Spleen (tissue), 11 donors: ENCODE measurements around the gene PROM2. TPM values are rescaled to one million over a fixed set of nuclear protein-coding genes. Genes with fewer than 3 reads are reported as not detected.

ENCODE experiments used
- DNase-seq: peaks from one replicate; pipeline ENCODE4 v3.0.0-alpha.2; 2020
- H3K27ac ChIP-seq, 8 donors: fragments of 200-600 bp; sonication (generic) in 7 of 8; 1 replicate in 4 of 8; 2 replicates in 4 of 8; pipeline versions ENCODE4 v1.5.0 to v1.8.0; 2016 to 2021; ENCODE audit warnings: inconsistent platforms in 4 of 8, mild to moderate bottlenecking in 4 of 8, moderate library complexity in 1 of 8
- H3K27me3 ChIP-seq, 7 donors: fragments of 200-600 bp; sonication (generic) in 6 of 7; replicated peaks in 1 of 7; 1 replicate in 4 of 7; 2 replicates in 3 of 7; pipeline versions ENCODE4 v1.5.0 to v1.8.0; 2016 to 2021; ENCODE audit warnings: inconsistent platforms in 3 of 7, mild to moderate bottlenecking in 1 of 7
- H3K36me3 ChIP-seq, 6 donors: fragments of 200-600 bp; sonication (generic) in 5 of 6; 1 replicate in 4 of 6; 2 replicates in 2 of 6; pipeline versions ENCODE4 v1.5.0 to v1.8.0; 2016 to 2021; ENCODE audit warnings: inconsistent platforms in 2 of 6
- H3K4me1 ChIP-seq, 6 donors: fragments of 200-600 bp; sonication (generic) in 5 of 6; 1 replicate in 3 of 6; 2 replicates in 3 of 6; pipeline versions ENCODE4 v1.5.0 to v1.8.0; 2016 to 2021; ENCODE audit warnings: inconsistent platforms in 3 of 6
- H3K4me3 ChIP-seq, 8 donors: fragments of 200-600 bp; sonication (generic) in 7 of 8; 1 replicate in 4 of 8; 2 replicates in 4 of 8; pipeline versions ENCODE4 v1.5.0 to v1.8.0; 2016 to 2021; ENCODE audit warnings: inconsistent platforms in 4 of 8, mild to moderate bottlenecking in 4 of 8, moderate library complexity in 2 of 8
- H3K9me3 ChIP-seq, 8 donors: fragments of 200-600 bp; sonication (generic) in 7 of 8; 1 replicate in 4 of 8; 2 replicates in 4 of 8; pipeline versions ENCODE4 v1.5.0 to v1.8.0; 2016 to 2021; ENCODE audit warnings: inconsistent platforms in 4 of 8
- CTCF ChIP-seq, 11 experiments: fragments of 200-600 bp in 7 of 11; fragments of 450-650 bp in 4 of 11; sonication (generic) in 4 of 11; IDR thresholded peaks in 8 of 11; conservative IDR thresholded peaks in 3 of 11; 1 replicate in 7 of 11; 2 replicates in 4 of 11; pipeline versions ENCODE4 v1.4.0 to v1.8.0; 2016 to 2021; ENCODE audit warnings: antibody characterized with exemption in 11 of 11, inconsistent platforms in 4 of 11, mild to moderate bottlenecking in 1 of 11
- POLR2A ChIP-seq, 3 donors: fragments of 450-650 bp; IDR thresholded peaks; one replicate each; pipeline ENCODE4 v1.5.1; 2017; ENCODE audit warnings: antibody characterized with exemption in 3 of 3, mild to moderate bottlenecking in 1 of 3
- POLR2AphosphoS5 ChIP-seq, 3 donors: sonication (generic); formaldehyde crosslinking; IDR thresholded peaks; one replicate each; pipeline ENCODE4 v1.5.1; 2017; ENCODE audit warnings: antibody characterized with exemption in 3 of 3
- WGBS, 5 donors: extraction: QIAGEN DNeasy Blood & Tissue Kit in 3 of 5; methylation state at CpG; one replicate each; pipeline versions ENCODE4 v1.1.5 to v1.1.7; 2013 to 2018; 5-methylcytosine and 5-hydroxymethylcytosine counted together
- intact Hi-C: fragments of 100-400 bp; cut with DNase I; formaldehyde crosslinking; loops from one replicate; pipeline ENCODE4 v1.15.0; 2023; ENCODE audit warnings: low total_unique reads
- polyA plus RNA-seq, 3 donors: library from polyadenylated mRNA; stranded (reverse); fragments of 200-250 nt; gene quantifications; one replicate each; pipeline ENCODE4 v1.2.1, GENCODE V29; 2013
- total RNA-seq, 7 donors: library from RNA; depleted of rRNA in 3 of 7; stranded (reverse); fragments of >200 nt in 3 of 7; fragmentation: NEBNext Ultra II Directional in 4 of 7; extraction: Animal tissue kit (Norgen Biotek cat#: 25700) in 4 of 7; gene quantifications; one replicate each; pipeline versions ENCODE4 v1.1.0 to v1.2.1, GENCODE V29; 2016 to 2021
- donor health status: healthy with polysubstance abuse.
- donor health status: DM: no; HTN: no; CAD: no; lungs with moderate emphysema.
- donor health status: DM: no; HTN: no; CAD: no.
- donor health status: Bipolar disorder and iron deficiency.
- donor health status: healthy.
- donor health status: DM: no; HTN: no; CAD: no.
- donor health status: DM: yes; HTN: yes; CAD: no.

Gene PROM2
- total and polyA plus RNA-seq, 10 donors, result 0.21 to 4.9 (median 1.4) TPM

GRCh38 chr2:95336406-95336805 is 62.2 kb downstream of the PROM2 start:
- intact Hi-C loops, result no loop called here
- DNase-seq, result no peak
- no peak for TF ChIP-seq POLR2A (IDR thresholded peaks at IDR 0.05)
- TF ChIP-seq CTCF (IDR thresholded peaks at IDR 0.05 in 8 of 11, conservative IDR thresholded peaks at IDR 0.05 in 3 of 11), result no peak
- TF ChIP-seq POLR2AphosphoS5 (IDR thresholded peaks at IDR 0.05), result no peak
- 78 to 92% (median 84%) methylated on average over 2 of the region's 2 CpGs for WGBS, 5 donors
- Histone ChIP-seq H3K36me3 (no peaks in the 10 kb centered on the region), H3K27me3 (peaks cover 0 to 28% (median 0%) of the 10 kb centered on the region in 7 donors), H3K4me1 (no peaks in the 10 kb centered on the region), H3K9me3 (no peaks in the 10 kb centered on the region), H3K27ac (no peak overlapping the region), H3K4me3 (no peak overlapping the region)

- Histone ChIP-seq H3K27ac (no peak overlapping the region), H3K36me3 (no peaks in the 10 kb centered on the region), H3K9me3 (no peaks in the 10 kb centered on the region), H3K27me3 (peaks cover 0 to 35% (median 0%) of the 10 kb centered on the region in 7 donors), H3K4me3 (no peak overlapping the region), H3K4me1 (no peaks in the 10 kb centered on the region)
- intact Hi-C loops, result no loop called here
- DNase-seq, result peak; percentile 51
- WGBS, 5 donors, result 69 to 80% (median 74%) methylated on average over 7 of the region's 7 CpGs
- TF ChIP-seq POLR2A (IDR thresholded peaks at IDR 0.05), result no peak
- TF ChIP-seq CTCF (IDR thresholded peaks at IDR 0.05 in 8 of 11, conservative IDR thresholded peaks at IDR 0.05 in 3 of 11), result no peak
- TF ChIP-seq POLR2AphosphoS5 (IDR thresholded peaks at IDR 0.05), result no peak
These were observed 63.6 kb downstream of the PROM2 start for GRCh38 chr2:95337829-95338228.

Other genes with a start within 250 kb of the PROM2 start
- gene MAL, start 248.7 kb upstream of the PROM2 start, total RNA-seq, result 10 to 100 TPM in 3 of 7 donors, 1 to 10 TPM in 4; 4.7 to 18.8 (median 8.1) TPM
- 10 to 100 TPM in 1 of 3 donors, 1 to 10 TPM in 2; 8.4 to 12.7 (median 9.0) TPM for gene MAL, start 248.7 kb upstream of the PROM2 start, polyA plus RNA-seq
- gene MRPS5, start 152.6 kb upstream of the PROM2 start, total RNA-seq, result 10 to 100 TPM; 37.5 to 63.6 (median 45.8) TPM
- gene MRPS5, start 152.6 kb upstream of the PROM2 start, polyA plus RNA-seq, result 10 to 100 TPM; 53.4 to 92.2 (median 82.7) TPM
- gene ZNF514, start 114.6 kb upstream of the PROM2 start, total RNA-seq, result 10 to 100 TPM; 14.7 to 23.1 (median 18.0) TPM
- gene ZNF514, start 114.6 kb upstream of the PROM2 start, polyA plus RNA-seq, result 10 to 100 TPM in 2 of 3 donors, 1 to 10 TPM in 1; 8.3 to 12.6 (median 11.2) TPM
- gene ZNF2, start 108.6 kb upstream of the PROM2 start, total RNA-seq, result 1 to 10 TPM; 4.0 to 8.3 (median 5.1) TPM
- 1 to 10 TPM; 1.5 to 1.9 (median 1.5) TPM for gene ZNF2, start 108.6 kb upstream of the PROM2 start, polyA plus RNA-seq
- 10 to 100 TPM in 1 of 7 donors, 1 to 10 TPM in 6; 4.6 to 10.8 (median 6.2) TPM for gene ZNF892, start 66.9 kb upstream of the PROM2 start, total RNA-seq
- under 1 TPM; 0.13 to 0.77 (median 0.29) TPM for gene ZNF892, start 66.9 kb upstream of the PROM2 start, polyA plus RNA-seq
- 1 to 10 TPM; 2.6 to 5.2 (median 4.2) TPM for gene KCNIP3, start 22.9 kb downstream of the PROM2 start, total RNA-seq
- 1 to 10 TPM in 1 of 3 donors, under 1 TPM in 2; 0.59 to 1.8 (median 0.85) TPM for gene KCNIP3, start 22.9 kb downstream of the PROM2 start, polyA plus RNA-seq
- 10 to 100 TPM; 16.3 to 23.7 (median 18.7) TPM for gene FAHD2A, start 128.3 kb downstream of the PROM2 start, total RNA-seq
- gene FAHD2A, start 128.3 kb downstream of the PROM2 start, polyA plus RNA-seq, result 10 to 100 TPM; 10.9 to 17.5 (median 14.0) TPM
- gene TRIM43B, start 210.3 kb downstream of the PROM2 start, total RNA-seq, result not detected
- not detected for gene TRIM43B, start 210.3 kb downstream of the PROM2 start, polyA plus RNA-seq